SK-N-SH (cell line): ENCODE data around the gene POLA2. TPM values are rescaled to one million over a fixed set of nuclear protein-coding genes. Genes with fewer than 3 reads are reported as not detected.

Source experiments
- CTCF ChIA-PET: fragments of 300-600, 350-600 bp; formaldehyde crosslinking; extraction: SDS; loops from one replicate; lab custom pipeline; 2021; lab: Yijun Ruan, JAX
- POLR2A ChIA-PET: fragments of 350-600 bp; sonication (Branson Sonifier 250); formaldehyde crosslinking; extraction: SDS; loops from one replicate; lab custom pipeline; 2020; ENCODE audit warnings: antibody characterized with exemption, inconsistent platforms; lab: Yijun Ruan, JAX
- DNase-seq: peaks from one replicate; pipeline ENCODE4 v3.0.0; 2012
- H2AFZ ChIP-seq: fragments of 200-600 bp; sonication (generic); 2 replicates; pipeline ENCODE4 v1.8.1; 2016; ENCODE audit warnings: antibody characterized with exemption, mild to moderate bottlenecking, low read depth
- H3F3A ChIP-seq: fragments of 200-600 bp; sonication (generic); replicated peaks from 2 replicates; pipeline ENCODE3; 2016; ENCODE audit warnings: antibody characterized with exemption, mild to moderate bottlenecking; ENCODE audit not compliant: insufficient read depth
- H3K27ac ChIP-seq, 2 experiments: fragments of 200-500 bp in 1 of 2; fragments of 200-600 bp in 1 of 2; sonication (Bioruptor generic) in 1 of 2; sonication (generic), shearing (Covaris generic) in 1 of 2; 2 replicates each; pipeline versions ENCODE4 v1.5.1 to v1.6.1; 2014 to 2016; ENCODE audit warnings: low read depth in 2 of 2, inconsistent platforms in 1 of 2, low read length in 1 of 2, mild to moderate bottlenecking in 1 of 2, mixed read lengths in 1 of 2
- H3K27me3 ChIP-seq: fragments of 200-600 bp; sonication (generic), shearing (Covaris generic); 2 replicates; pipeline ENCODE4 v1.6.1; 2016; ENCODE audit warnings: mixed run types; ENCODE audit not compliant: insufficient read depth
- H3K36me3 ChIP-seq, 2 experiments: fragments of 200-500 bp in 1 of 2; fragments of 200-600 bp in 1 of 2; sonication (Bioruptor generic) in 1 of 2; sonication (generic) in 1 of 2; replicated peaks in 1 of 2; 2 replicates each; pipeline versions ENCODE3 to v1.5.1; 2014 to 2016; ENCODE audit warnings: low read length in 1 of 2, mild to moderate bottlenecking in 1 of 2; ENCODE audit not compliant: insufficient read depth in 2 of 2, control insufficient read depth in 1 of 2
- H3K4me1 ChIP-seq, 2 experiments: fragments of 200-500 bp in 1 of 2; fragments of 200-600 bp in 1 of 2; sonication (Bioruptor generic) in 1 of 2; sonication (generic), shearing (Covaris generic) in 1 of 2; 2 replicates each; pipeline versions ENCODE4 v1.5.1 to v1.6.1; 2014 to 2016; ENCODE audit warnings: low read depth in 1 of 2, low read length in 1 of 2, mixed run types in 1 of 2; ENCODE audit not compliant: insufficient read depth in 2 of 2, control insufficient read depth in 1 of 2
- H3K4me2 ChIP-seq: fragments of 200-600 bp; sonication (generic), shearing (Covaris generic); 2 replicates; pipeline ENCODE4 v1.6.1; 2017; ENCODE audit warnings: mixed run types
- H3K4me3 ChIP-seq, 2 experiments: fragments of 200-500 bp in 1 of 2; fragments of 200-600 bp in 1 of 2; sonication (Bioruptor generic) in 1 of 2; sonication (generic), shearing (Covaris generic) in 1 of 2; 2 replicates each; pipeline versions ENCODE4 v1.5.1 to v1.8.1; 2014 to 2016; ENCODE audit warnings: low read depth in 2 of 2, inconsistent platforms in 1 of 2, low read length in 1 of 2, mild to moderate bottlenecking in 1 of 2, mixed read lengths in 1 of 2, moderate library complexity in 1 of 2
- H3K79me2 ChIP-seq: fragments of 200-600 bp; sonication (generic); 2 replicates; pipeline ENCODE4 v1.8.1; 2017; ENCODE audit warnings: mild to moderate bottlenecking; ENCODE audit not compliant: insufficient read depth
- H3K9ac ChIP-seq: fragments of 200-600 bp; sonication (generic); 2 replicates; pipeline ENCODE4 v1.6.1; 2017; ENCODE audit warnings: mixed run types
- H3K9me2 ChIP-seq: fragments of 200-600 bp; sonication (generic); 2 replicates; pipeline ENCODE4 v1.6.1; 2017; ENCODE audit warnings: mixed run types
- H3K9me3 ChIP-seq: fragments of 200-600 bp; sonication (generic); 2 replicates; pipeline ENCODE4 v1.6.1; 2017; ENCODE audit warnings: mixed run types, mild to moderate bottlenecking, moderate library complexity
- H4K20me1 ChIP-seq: fragments of 200-600 bp; sonication (generic); 2 replicates; pipeline ENCODE4 v1.6.1; 2017; ENCODE audit warnings: mild to moderate bottlenecking, mixed run types; ENCODE audit not compliant: insufficient read depth
- CHD2 ChIP-seq: fragments of 150-350 bp; IDR thresholded peaks from 2 replicates; pipeline ENCODE4 v1.6.1; 2018; ENCODE audit warnings: low read length; ENCODE audit not compliant: partially characterized antibody
- GABPA ChIP-seq: IDR thresholded peaks from 2 replicates; pipeline ENCODE4 v1.4.0; 2012; ENCODE audit warnings: low read depth, mild to moderate bottlenecking
- IRF3 ChIP-seq: fragments of 150-350 bp; IDR thresholded peaks from 2 replicates; pipeline ENCODE4 v1.6.1; 2016; ENCODE audit warnings: mild to moderate bottlenecking, low read depth, low read length
- MEF2A ChIP-seq: IDR thresholded peaks from 2 replicates; pipeline ENCODE4 v1.4.0; 2012; ENCODE audit warnings: low read depth, borderline replicate concordance
- NFIC ChIP-seq: IDR thresholded peaks from 2 replicates; pipeline ENCODE4 v1.4.0; 2012; ENCODE audit warnings: borderline replicate concordance
- RAD21 ChIP-seq: IDR thresholded peaks from 2 replicates; pipeline ENCODE4 v1.6.1; 2012; ENCODE audit warnings: mild to moderate bottlenecking, low read length
- REST ChIP-seq: IDR thresholded peaks from 2 replicates; pipeline ENCODE4 v1.6.1; 2012; ENCODE audit warnings: mild to moderate bottlenecking, low read depth, low read length, moderate library complexity
- RFX5 ChIP-seq: IDR thresholded peaks from 2 replicates; pipeline ENCODE4 v1.6.1; 2012; ENCODE audit warnings: mild to moderate bottlenecking, improper control_type of control experiment, low read length
- RXRA ChIP-seq: IDR thresholded peaks from 2 replicates; pipeline ENCODE4 v1.4.0; 2012; ENCODE audit warnings: low read depth, mild to moderate bottlenecking, borderline replicate concordance
- SIN3A ChIP-seq: IDR thresholded peaks from 2 replicates; pipeline ENCODE4 v1.6.1; 2012; ENCODE audit warnings: low read depth, mild to moderate bottlenecking, low read length, moderate library complexity, borderline replicate concordance
- TAF1 ChIP-seq: IDR thresholded peaks from 2 replicates; pipeline ENCODE4 v1.6.1; 2012; ENCODE audit warnings: low read depth, mild to moderate bottlenecking, low read length, moderate library complexity, borderline replicate concordance
- USF1 ChIP-seq: IDR thresholded peaks from 2 replicates; pipeline ENCODE4 v1.4.0; 2012; ENCODE audit warnings: low read depth, borderline replicate concordance
- USF2 ChIP-seq: fragments of 150-350 bp; IDR thresholded peaks from 2 replicates; pipeline ENCODE4 v1.6.1; 2017; ENCODE audit warnings: antibody characterized with exemption, low read length, low read depth, borderline replicate concordance
- WGBS: methylation state at CpG from one replicate; pipeline ENCODE4 v1.1.6; 2017; ENCODE audit warnings: low lambda C conversion rate; 5-methylcytosine and 5-hydroxymethylcytosine counted together
- polyA plus RNA-seq, 3 experiments: library from polyadenylated mRNA; depleted of rRNA; stranded (reverse); fragments of >200 nt; gene quantifications; 2 replicates each; pipeline ENCODE4 v1.2.3, GENCODE V29; 2012

Gene POLA2
- polyA plus RNA-seq, 1 of the 3 experiments (the other 2 are of a cell fraction), result 18.4 TPM

GRCh38 chr11:65216830-65217229 is 44.9 kb upstream of the POLA2 start:
- H3K79me2 ChIP-seq, result no peaks in the 10 kb centered on the region
- H3K4me2 ChIP-seq, result no peak overlapping the region
- ChIA-PET POLR2A (no interaction called here), CTCF (no interaction called here)
- no peak for DNase-seq
- no peak overlapping the region for H3K9ac ChIP-seq
- H2AFZ ChIP-seq, result no peak overlapping the region
- H3K4me3 ChIP-seq, result no peak overlapping the region
- no peaks in the 10 kb centered on the region for H3K9me2 ChIP-seq
- H3K27me3 ChIP-seq, result no peaks in the 10 kb centered on the region
- H3K27ac ChIP-seq, result no peak overlapping the region
- H3F3A ChIP-seq, result peaks cover 3% of the 10 kb centered on the region
- 81% methylated on average over 5 of the region's 6 CpGs for WGBS
- peaks cover 0 to under 1% of the 10 kb centered on the region in 2 experiments for H3K36me3 ChIP-seq
- peaks cover 0 to 5% of the 10 kb centered on the region in 2 experiments; a peak in 1 of 4 replicates for H3K4me1 ChIP-seq
- H4K20me1 ChIP-seq, result no peaks in the 10 kb centered on the region
- H3K9me3 ChIP-seq, result no peaks in the 10 kb centered on the region
- TF ChIP-seq RXRA, result no peak

GRCh38 chr11:65217441-65218423 is 44.0 kb upstream of the POLA2 start:
- Histone ChIP-seq H3K27me3 (no peaks in the 10 kb centered on the region), H3K36me3 (no peaks in the 10 kb centered on the region), H3K9ac (no peak overlapping the region), H4K20me1 (no peaks in the 10 kb centered on the region), H3K4me2 (no peak overlapping the region), H3K9me2 (no peaks in the 10 kb centered on the region), H2AFZ (no peak overlapping the region)
- POLR2A ChIA-PET, result no interaction called here
- TF ChIP-seq RFX5 (no peak), USF1 (no peak), TAF1 (no peak), NFIC (no peak), CHD2 (no peak), SIN3A (no peak), REST (no peak), RXRA (no peak), IRF3 (no peak), MEF2A (no peak), RAD21 (no peak), USF2 (no peak), GABPA (no peak)
- TF ChIP-seq, all 33 proteins: peak for 0
- 89% methylated on average over 14 of the region's 19 CpGs for whole genome bisulfite sequencing
- CTCF ChIA-PET, result interaction anchor here (0.6 to 1.7 kb wide), 7 partner anchors 9 to 107 kb away, joined by 3 to 7 read pairs (median 3); no protein-coding TSS in a partner anchor
- no peaks in the 10 kb centered on the region for H3K79me2 ChIP-seq
- H3F3A ChIP-seq, result peaks cover 3% of the 10 kb centered on the region
- no peak overlapping the region for H3K27ac ChIP-seq
- DNase-seq, result no peak
- H3K4me3 ChIP-seq, result no peak overlapping the region
- H3K4me1 ChIP-seq, result peaks cover 0 to 5% of the 10 kb centered on the region in 2 experiments; a peak in 1 of 4 replicates
- no peaks in the 10 kb centered on the region for H3K9me3 ChIP-seq
